HG03280 (cell line): ENCODE measurements around the gene CFAP69.

Experiments used
- ATAC-seq: cut with Tn5 transposase; IDR thresholded peaks from one replicate; pipeline ENCODE4 v1.9.1; 2021; ENCODE audit warnings: mild to moderate bottlenecking, moderate library complexity; ENCODE audit not compliant: unreplicated experiment

The CFAP69 gene

GRCh38 chr7:90244909-90245851 lies at the start of gene CFAP69:
Gene CFAP69 (plus strand): TSS chr7:90245174. CDS start chr7:90245425, 251 bp downstream.
- peak; percentile 81 for ATAC-seq

DNA sequence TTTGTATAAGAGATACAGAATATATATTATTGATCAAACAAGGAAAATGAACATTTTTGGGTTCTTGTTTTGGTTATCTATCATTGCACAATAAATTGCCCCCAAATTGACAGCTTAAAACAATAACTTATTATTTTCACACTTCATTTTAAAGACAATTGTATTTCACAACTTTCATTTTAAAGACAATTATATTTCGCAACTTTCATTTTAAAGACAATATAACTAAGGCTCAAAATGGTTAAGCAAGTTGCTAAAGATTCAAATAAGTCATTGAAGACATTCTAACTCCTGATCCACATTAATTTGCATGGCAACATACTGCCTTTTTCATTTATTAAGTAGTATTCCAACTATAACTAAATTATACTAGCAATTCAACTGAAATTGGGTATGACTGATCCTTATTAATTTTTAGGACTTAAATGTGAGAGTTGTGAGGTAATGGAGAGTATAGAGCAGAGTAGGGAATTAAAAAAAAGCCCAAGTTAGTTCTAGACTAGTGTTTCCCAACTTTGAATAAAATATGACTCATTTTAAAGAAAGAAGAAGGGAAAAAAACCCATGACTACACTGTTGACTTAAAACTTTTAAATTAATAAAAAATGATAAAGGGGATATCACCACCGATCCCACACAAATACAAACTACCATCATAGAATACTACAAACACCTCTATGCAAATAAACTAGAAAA lies 43.3 kb upstream of the CFAP69 start:
- ATAC-seq, result no peak

GRCh38 chr7:90207956-90208355 lies 37.0 kb upstream of the CFAP69 start:
- ATAC-seq, result no peak

DNA sequence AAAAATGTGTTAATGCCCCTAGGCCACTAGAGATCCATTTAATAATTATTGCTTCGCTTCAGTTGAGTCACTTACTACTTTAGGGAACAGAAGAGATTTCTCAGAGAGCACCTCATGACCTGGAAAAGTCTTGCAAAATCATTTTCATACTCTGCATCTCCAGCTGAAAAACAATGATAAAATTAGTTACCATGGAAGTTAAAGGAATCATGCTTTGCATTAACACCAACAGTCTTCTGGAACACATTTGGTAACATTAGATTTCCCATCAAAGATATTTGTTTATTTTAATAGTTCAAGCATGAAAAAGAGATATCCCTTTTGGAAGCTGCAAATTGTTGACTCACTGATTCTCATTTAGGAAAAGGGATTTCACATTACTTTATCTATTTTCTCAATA lies 35.2 kb upstream of the CFAP69 start:
- ATAC-seq, result no peak

DNA sequence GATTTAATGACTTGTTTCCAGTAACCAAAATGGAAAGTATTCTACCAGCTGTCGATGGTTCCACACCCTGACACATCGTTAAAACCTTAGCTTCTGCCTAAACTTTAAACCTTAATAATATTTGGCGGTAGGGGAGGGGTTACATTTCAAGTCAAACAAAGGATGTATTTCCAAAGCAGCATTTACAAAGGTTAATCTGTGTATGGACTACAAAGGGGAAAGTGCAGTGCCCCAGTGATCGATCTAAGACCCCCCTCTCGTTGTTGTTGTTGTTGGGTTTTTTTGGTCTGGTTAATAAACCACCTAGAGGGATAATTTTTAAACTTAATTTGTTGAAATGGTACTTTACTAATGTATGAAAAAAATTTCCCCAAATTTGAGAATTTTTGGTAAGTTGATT lies 34.5 kb upstream of the CFAP69 start:
- ATAC-seq, result no peak

- no peak for ATAC-seq
Observed at GRCh38 chr7:90210981-90211380, 34.0 kb upstream of the CFAP69 start.

GRCh38 chr7:90211391-90212148 lies 33.4 kb upstream of the CFAP69 start, which contains the start of gene STEAP2:
Gene STEAP2 (plus strand): TSS chr7:90211740. CDS start chr7:90225083, 13,343 bp downstream.
- peak; percentile 84 for ATAC-seq

DNA sequence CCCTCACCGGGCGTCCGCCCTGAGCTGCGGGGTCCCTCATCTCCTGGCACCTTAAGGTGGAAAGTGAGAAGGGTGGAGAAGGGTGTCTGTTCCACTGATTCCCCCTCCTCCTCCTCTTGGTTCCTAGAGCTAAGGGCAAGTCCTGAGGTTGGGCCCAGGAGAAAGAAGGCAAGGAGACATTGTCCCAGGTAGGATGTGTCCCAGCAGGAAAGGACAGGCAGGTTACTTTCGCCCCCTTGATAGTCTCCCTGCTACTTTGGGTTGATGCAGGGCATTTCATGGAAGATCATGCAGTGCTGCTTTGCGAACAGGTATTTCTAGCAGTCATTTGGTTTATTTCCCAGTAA lies 32.9 kb upstream of the CFAP69 start:
- ATAC-seq, result no peak

DNA sequence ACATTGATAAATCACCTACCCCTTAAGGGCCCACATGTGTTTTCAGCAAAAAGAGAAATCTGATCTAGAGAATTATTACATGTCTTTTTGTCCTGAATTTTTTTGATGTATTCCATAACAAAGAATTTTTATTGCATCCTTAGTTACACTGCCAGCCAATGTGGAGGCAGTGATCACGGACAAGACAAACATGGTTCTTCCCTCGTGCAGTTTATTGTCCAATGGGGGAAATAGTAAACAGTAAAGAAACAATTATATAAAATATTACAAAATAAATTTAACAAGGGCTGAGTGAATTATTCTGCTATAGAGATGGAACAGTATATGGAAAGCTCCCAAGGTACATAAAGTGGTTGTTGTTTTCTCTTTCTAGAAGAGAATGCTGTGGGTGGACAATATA lies 31.5 kb upstream of the CFAP69 start:
- no peak for ATAC-seq

GRCh38 chr7:90216080-90216674 lies 28.8 kb upstream of the CFAP69 start:
- no peak for ATAC-seq

- ATAC-seq, result no peak
Observed at GRCh38 chr7:90216771-90217170, 28.2 kb upstream of the CFAP69 start.

- ATAC-seq, result no peak
Observed at GRCh38 chr7:90222390-90222789, 22.6 kb upstream of the CFAP69 start.

GRCh38 chr7:90222811-90223725 lies 21.9 kb upstream of the CFAP69 start:
- no peak for ATAC-seq

GRCh38 chr7:90224195-90224594 lies 20.8 kb upstream of the CFAP69 start:
- no peak for ATAC-seq

DNA sequence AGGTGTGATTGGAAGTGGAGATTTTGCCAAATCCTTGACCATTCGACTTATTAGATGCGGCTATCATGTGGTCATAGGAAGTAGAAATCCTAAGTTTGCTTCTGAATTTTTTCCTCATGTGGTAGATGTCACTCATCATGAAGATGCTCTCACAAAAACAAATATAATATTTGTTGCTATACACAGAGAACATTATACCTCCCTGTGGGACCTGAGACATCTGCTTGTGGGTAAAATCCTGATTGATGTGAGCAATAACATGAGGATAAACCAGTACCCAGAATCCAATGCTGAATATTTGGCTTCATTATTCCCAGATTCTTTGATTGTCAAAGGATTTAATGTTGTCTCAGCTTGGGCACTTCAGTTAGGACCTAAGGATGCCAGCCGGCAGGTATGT lies 19.8 kb upstream of the CFAP69 start:
- no peak for ATAC-seq

- ATAC-seq, result no peak
Observed at GRCh38 chr7:90225601-90226000, 19.4 kb upstream of the CFAP69 start.

- ATAC-seq, result no peak
Observed at GRCh38 chr7:90227259-90227658, 17.7 kb upstream of the CFAP69 start.

DNA sequence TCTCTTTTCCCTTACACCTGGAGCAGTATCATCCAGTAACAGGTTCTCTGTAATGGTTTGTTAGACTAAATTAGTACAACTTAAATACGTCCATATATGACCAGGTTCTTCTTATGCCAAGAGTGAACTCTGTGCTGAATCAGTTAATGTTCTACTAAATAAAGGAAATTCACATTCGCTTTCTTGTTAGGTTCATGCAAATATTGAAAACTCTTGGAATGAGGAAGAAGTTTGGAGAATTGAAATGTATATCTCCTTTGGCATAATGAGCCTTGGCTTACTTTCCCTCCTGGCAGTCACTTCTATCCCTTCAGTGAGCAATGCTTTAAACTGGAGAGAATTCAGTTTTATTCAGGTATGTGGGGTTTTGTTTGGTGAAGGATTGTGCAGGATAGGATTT lies 15.3 kb upstream of the CFAP69 start:
- ATAC-seq, result no peak

GRCh38 chr7:90230834-90231233 lies 14.1 kb upstream of the CFAP69 start:
- ATAC-seq, result no peak

DNA sequence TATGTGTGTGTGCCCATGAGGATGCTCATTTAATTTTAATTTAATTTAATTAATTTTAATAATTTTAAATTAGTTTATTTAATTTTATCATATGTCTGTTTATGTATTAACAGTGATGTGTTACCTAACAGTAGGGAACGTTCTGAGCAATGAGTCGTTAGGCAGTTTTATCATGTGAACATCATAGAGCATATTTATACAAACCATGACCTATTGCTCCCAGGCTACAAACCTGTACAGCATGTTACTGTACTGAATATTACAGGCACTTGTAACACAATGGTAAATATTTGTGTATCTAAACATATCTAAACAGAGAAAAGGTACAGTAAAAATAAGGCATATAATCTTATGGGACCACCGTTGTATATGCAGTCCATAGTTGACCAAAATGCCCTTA lies 13.7 kb upstream of the CFAP69 start:
- no peak for ATAC-seq
